GM19397 (cell line): ENCODE results near the gene AADAC.
"Not testable (repeated sequence)": the region's sequence is repeated elsewhere in the genome, so short reads cannot be mapped to it uniquely, and the experiment has no call there.

ENCODE experiments used
- ATAC-seq: cut with Tn5 transposase; IDR thresholded peaks from one replicate; pipeline ENCODE4 v1.9.1; 2021; ENCODE audit warnings: mild to moderate bottlenecking, moderate library complexity; ENCODE audit not compliant: unreplicated experiment

AADAC gene

GRCh38 chr3:151852074-151852811 lies 38.3 kb downstream of the AADAC start:
- no peak for ATAC-seq

GRCh38 chr3:151856118-151856517 lies 42.2 kb downstream of the AADAC start:
- no peak for ATAC-seq

GRCh38 chr3:151856641-151857040 lies 42.7 kb downstream of the AADAC start:
- ATAC-seq: no peak

- ATAC-seq: no peak
These were observed 45.3 kb downstream of the AADAC start for GRCh38 chr3:151859233-151859673.

- no peak for ATAC-seq
These were observed 46.0 kb downstream of the AADAC start for GRCh38 chr3:151859905-151860304.

- no peak for ATAC-seq
These were observed 49.7 kb downstream of the AADAC start for GRCh38 chr3:151863611-151864010.

- no peak for ATAC-seq
These were observed 50.6 kb downstream of the AADAC start for GRCh38 chr3:151864423-151865101.

GRCh38 chr3:151866711-151867410 lies 52.9 kb downstream of the AADAC start:
- ATAC-seq: no peak

GRCh38 chr3:151867666-151868065 lies 53.8 kb downstream of the AADAC start:
- no peak for ATAC-seq

GRCh38 chr3:151869181-151869580 lies 55.3 kb downstream of the AADAC start:
- no peak for ATAC-seq

- peak; percentile 73 for ATAC-seq
These were observed 57.9 kb downstream of the AADAC start for GRCh38 chr3:151871639-151872468.

- ATAC-seq: no peak
These were observed 59.5 kb downstream of the AADAC start, which contains the start of gene SUCNR1 for GRCh38 chr3:151873398-151873797. Gene SUCNR1 (plus strand): TSS chr3:151873643. CDS start chr3:151879893, 6,250 bp downstream.

- not testable (repeated sequence) for ATAC-seq
These were observed 60.2 kb downstream of the AADAC start for GRCh38 chr3:151874079-151874478.

GRCh38 chr3:151875759-151876158 lies 61.8 kb downstream of the AADAC start:
- ATAC-seq: peak; percentile 71

GRCh38 chr3:151877269-151877668 lies 63.4 kb downstream of the AADAC start:
- ATAC-seq: no peak
